IgD-negative memory B cell (primary cell): ENCODE data around the gene GORASP1. TPM values are rescaled to one million over a fixed set of nuclear protein-coding genes. Genes with fewer than 3 reads are reported as not detected.

Source experiments
- H3K27ac Mint-ChIP-seq, 3 donors: one replicate each; pipeline ENCODE4 v1.8.0; 2020 to 2022; ENCODE audit warnings: mild to moderate bottlenecking in 3 of 3, mixed read lengths in 3 of 3, moderate library complexity in 1 of 3
- H3K27me3 Mint-ChIP-seq: one replicate; pipeline ENCODE4 v1.8.0; 2021; ENCODE audit warnings: mixed read lengths
- H3K36me3 Mint-ChIP-seq: one replicate; pipeline ENCODE4 v1.8.0; 2020; ENCODE audit warnings: mild to moderate bottlenecking, mixed read lengths
- H3K4me1 Mint-ChIP-seq, 3 donors: one replicate each; pipeline ENCODE4 v1.8.0; 2020 to 2022; ENCODE audit warnings: mixed read lengths in 3 of 3, mild to moderate bottlenecking in 1 of 3
- H3K4me3 Mint-ChIP-seq, 4 donors: one replicate each; pipeline ENCODE4 v1.8.0; 2020 to 2022; ENCODE audit warnings: mild to moderate bottlenecking in 4 of 4, mixed read lengths in 4 of 4, moderate library complexity in 3 of 4
- H3K9me3 Mint-ChIP-seq, 3 donors: one replicate each; pipeline ENCODE4 v1.8.0; 2020 to 2021; ENCODE audit warnings: mixed read lengths in 3 of 3, mild to moderate bottlenecking in 1 of 3
- polyA plus RNA-seq: library from polyadenylated mRNA; unstranded; fragments of 300-500 nt; fragmentation: Illumina TruSeq; gene quantifications from one replicate; pipeline ENCODE4 v1.2.3, GENCODE V29; 2021

GORASP1 gene
- polyA plus RNA-seq = 33.3 TPM

GRCh38 chr3:39107388-39108199 lies at the start of gene GORASP1, which contains the start of gene TTC21A:
TSS of gene GORASP1 (minus strand) at chr3:39107627. CDS start at chr3:39107541, 86 bp downstream.
TSS of gene TTC21A (plus strand) at chr3:39107680. CDS start at chr3:39107838, 158 bp downstream.
- peaks cover 26 to 51% (median 45%) of the 10 kb centered on the region in 3 donors for H3K4me1 Mint-ChIP-seq
- H3K27ac Mint-ChIP-seq = peak within 1 kb of the TSS; percentile 88 to 99 (median 98)
- H3K9me3 Mint-ChIP-seq = no peaks in the 10 kb centered on the region
- H3K36me3 Mint-ChIP-seq = peaks cover 4% of the 10 kb centered on the region
- peak within 1 kb of the TSS; percentile 96 to 97 (median 96) for H3K4me3 Mint-ChIP-seq
- H3K27me3 Mint-ChIP-seq = peaks cover 2% of the 10 kb centered on the region

DNA sequence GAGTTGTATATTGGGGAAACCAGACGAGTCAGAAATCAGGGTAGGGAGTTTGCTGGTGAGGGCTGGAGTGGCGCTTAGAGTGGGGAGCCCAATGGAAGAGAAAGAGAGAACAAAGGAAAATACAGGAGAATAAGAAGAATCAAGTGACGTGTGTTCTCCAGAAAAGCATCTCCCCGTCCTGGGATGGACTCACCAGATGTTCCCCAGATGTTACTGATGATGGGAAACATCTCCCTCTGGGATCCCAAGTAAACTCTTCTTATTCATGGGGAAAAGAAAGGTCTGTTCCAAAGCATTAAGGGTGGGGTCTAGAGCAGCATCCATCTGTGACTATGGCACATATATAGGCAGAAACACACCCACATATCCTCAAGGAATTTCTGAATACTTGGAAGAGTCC lies 49.0 kb upstream of the GORASP1 start:
- Mint-ChIP-seq H3K9me3 (no peaks in the 10 kb centered on the region), H3K27ac (peak overlapping the region in 1 of 3 donors; percentile 89), H3K4me3 (peak overlapping the region in 1 of 4 donors; percentile 75), H3K27me3 (peaks cover 1% of the 10 kb centered on the region), H3K4me1 (peaks cover 4 to 11% (median 10%) of the 10 kb centered on the region in 3 donors), H3K36me3 (no peaks in the 10 kb centered on the region)

GRCh38 chr3:39154280-39155021 lies 47.0 kb upstream of the GORASP1 start:
- H3K27me3 Mint-ChIP-seq = peaks cover 1% of the 10 kb centered on the region
- no peaks in the 10 kb centered on the region for H3K36me3 Mint-ChIP-seq
- H3K4me1 Mint-ChIP-seq = peaks cover 19 to 31% (median 29%) of the 10 kb centered on the region in 3 donors
- H3K9me3 Mint-ChIP-seq = no peaks in the 10 kb centered on the region
- peak overlapping the region; percentile 89 to 95 (median 89) for H3K27ac Mint-ChIP-seq
- H3K4me3 Mint-ChIP-seq = peak overlapping the region; percentile 77 to 92 (median 82)

DNA sequence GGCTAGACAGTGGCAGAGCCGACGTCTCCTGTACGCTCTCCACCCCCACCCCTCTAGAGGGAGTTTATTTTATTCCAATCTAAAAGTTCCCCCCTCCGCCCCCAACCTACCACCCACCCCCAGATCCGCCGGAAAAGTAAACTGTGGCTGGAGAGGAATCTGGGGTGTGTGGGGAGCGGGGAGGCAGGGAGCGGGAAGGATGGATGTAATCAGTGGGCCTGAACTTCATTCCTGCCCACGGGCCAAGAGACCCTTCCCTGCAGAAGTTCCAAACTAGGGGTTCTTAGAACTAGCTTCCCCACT lies 46.5 kb upstream of the GORASP1 start:
- Mint-ChIP-seq H3K4me3 (peak overlapping the region; percentile 77 to 92 (median 82)), H3K4me1 (peaks cover 24 to 36% (median 35%) of the 10 kb centered on the region in 3 donors), H3K27ac (peak overlapping the region; percentile 89 to 95 (median 89)), H3K36me3 (no peaks in the 10 kb centered on the region), H3K9me3 (no peaks in the 10 kb centered on the region), H3K27me3 (peaks cover 1% of the 10 kb centered on the region)

GRCh38 chr3:39150803-39151631 lies 43.6 kb upstream of the GORASP1 start:
- peaks cover 4% of the 10 kb centered on the region for H3K27me3 Mint-ChIP-seq
- H3K36me3 Mint-ChIP-seq = peaks cover under 1% of the 10 kb centered on the region

GRCh38 chr3:39150148-39150802 lies 42.8 kb upstream of the GORASP1 start:
- Mint-ChIP-seq H3K27ac (peak overlapping the region; percentile 94 to 99 (median 97)), H3K4me1 (peaks cover 50 to 68% (median 68%) of the 10 kb centered on the region in 3 donors), H3K9me3 (no peaks in the 10 kb centered on the region), H3K36me3 (peaks cover 5% of the 10 kb centered on the region), H3K4me3 (peak overlapping the region; percentile 69 to 94 (median 87)), H3K27me3 (peaks cover 4% of the 10 kb centered on the region)

More at GRCh38 chr3:39150803-39151631, 43.6 kb upstream of the GORASP1 start:
- peak overlapping the region; percentile 69 to 94 (median 87) for H3K4me3 Mint-ChIP-seq
- H3K4me1 Mint-ChIP-seq = peaks cover 44 to 65% (median 64%) of the 10 kb centered on the region in 3 donors
- no peaks in the 10 kb centered on the region for H3K9me3 Mint-ChIP-seq
- H3K27ac Mint-ChIP-seq = peak overlapping the region; percentile 94 to 99 (median 97)

GRCh38 chr3:39149498-39150147 lies 42.2 kb upstream of the GORASP1 start:
- Mint-ChIP-seq H3K9me3 (no peaks in the 10 kb centered on the region), H3K27me3 (peaks cover 4% of the 10 kb centered on the region), H3K27ac (peak overlapping the region; percentile 94 to 97 (median 94)), H3K4me1 (peaks cover 50 to 69% (median 68%) of the 10 kb centered on the region in 3 donors), H3K4me3 (peak overlapping the region; percentile 72 to 94 (median 87)), H3K36me3 (peaks cover 5% of the 10 kb centered on the region)

GRCh38 chr3:39149059-39149455 lies 41.6 kb upstream of the GORASP1 start:
- peak overlapping the region; percentile 72 to 94 (median 87) for H3K4me3 Mint-ChIP-seq
- no peaks in the 10 kb centered on the region for H3K9me3 Mint-ChIP-seq
- peaks cover 5% of the 10 kb centered on the region for H3K36me3 Mint-ChIP-seq
- peak overlapping the region; percentile 94 to 97 (median 94) for H3K27ac Mint-ChIP-seq
- peaks cover 50 to 71% (median 68%) of the 10 kb centered on the region in 3 donors for H3K4me1 Mint-ChIP-seq
- H3K27me3 Mint-ChIP-seq = peaks cover 4% of the 10 kb centered on the region

- peaks cover 50 to 71% (median 68%) of the 10 kb centered on the region in 3 donors for H3K4me1 Mint-ChIP-seq
- H3K27ac Mint-ChIP-seq = peak overlapping the region; percentile 94 to 97 (median 94)
- peaks cover 5% of the 10 kb centered on the region for H3K36me3 Mint-ChIP-seq
- no peaks in the 10 kb centered on the region for H3K9me3 Mint-ChIP-seq
- H3K4me3 Mint-ChIP-seq = peak overlapping the region; percentile 72 to 94 (median 87)
- H3K27me3 Mint-ChIP-seq = peaks cover 4% of the 10 kb centered on the region
Observed at GRCh38 chr3:39148435-39149058, 41.1 kb upstream of the GORASP1 start.

- Mint-ChIP-seq H3K9me3 (no peaks in the 10 kb centered on the region), H3K27me3 (peaks cover 4% of the 10 kb centered on the region), H3K36me3 (peaks cover 7% of the 10 kb centered on the region), H3K4me1 (peaks cover 51 to 74% (median 69%) of the 10 kb centered on the region in 3 donors), H3K27ac (peak overlapping the region; percentile 94 to 97 (median 94)), H3K4me3 (peak overlapping the region; percentile 72 to 94 (median 86))
Observed at GRCh38 chr3:39147711-39148434, 40.4 kb upstream of the GORASP1 start.

GRCh38 chr3:39146611-39147591 lies 39.5 kb upstream of the GORASP1 start:
- H3K36me3 Mint-ChIP-seq = peaks cover 7% of the 10 kb centered on the region
- H3K27ac Mint-ChIP-seq = peak overlapping the region; percentile 94 to 97 (median 94)
- peaks cover 3% of the 10 kb centered on the region for H3K27me3 Mint-ChIP-seq
- H3K9me3 Mint-ChIP-seq = no peaks in the 10 kb centered on the region
- peaks cover 53 to 75% (median 70%) of the 10 kb centered on the region in 3 donors for H3K4me1 Mint-ChIP-seq
- H3K4me3 Mint-ChIP-seq = peak overlapping the region; percentile 72 to 94 (median 86)

GRCh38 chr3:39146083-39146501 lies 38.7 kb upstream of the GORASP1 start:
- H3K4me1 Mint-ChIP-seq = peaks cover 60 to 76% (median 73%) of the 10 kb centered on the region in 3 donors
- peak overlapping the region; percentile 48 to 90 (median 68) for H3K4me3 Mint-ChIP-seq
- peaks cover 7% of the 10 kb centered on the region for H3K36me3 Mint-ChIP-seq
- peaks cover 3% of the 10 kb centered on the region for H3K27me3 Mint-ChIP-seq
- H3K9me3 Mint-ChIP-seq = no peaks in the 10 kb centered on the region
- peak overlapping the region; percentile 94 to 97 (median 94) for H3K27ac Mint-ChIP-seq
